ENCODE data around the gene PLEKHG2.

DNA sequence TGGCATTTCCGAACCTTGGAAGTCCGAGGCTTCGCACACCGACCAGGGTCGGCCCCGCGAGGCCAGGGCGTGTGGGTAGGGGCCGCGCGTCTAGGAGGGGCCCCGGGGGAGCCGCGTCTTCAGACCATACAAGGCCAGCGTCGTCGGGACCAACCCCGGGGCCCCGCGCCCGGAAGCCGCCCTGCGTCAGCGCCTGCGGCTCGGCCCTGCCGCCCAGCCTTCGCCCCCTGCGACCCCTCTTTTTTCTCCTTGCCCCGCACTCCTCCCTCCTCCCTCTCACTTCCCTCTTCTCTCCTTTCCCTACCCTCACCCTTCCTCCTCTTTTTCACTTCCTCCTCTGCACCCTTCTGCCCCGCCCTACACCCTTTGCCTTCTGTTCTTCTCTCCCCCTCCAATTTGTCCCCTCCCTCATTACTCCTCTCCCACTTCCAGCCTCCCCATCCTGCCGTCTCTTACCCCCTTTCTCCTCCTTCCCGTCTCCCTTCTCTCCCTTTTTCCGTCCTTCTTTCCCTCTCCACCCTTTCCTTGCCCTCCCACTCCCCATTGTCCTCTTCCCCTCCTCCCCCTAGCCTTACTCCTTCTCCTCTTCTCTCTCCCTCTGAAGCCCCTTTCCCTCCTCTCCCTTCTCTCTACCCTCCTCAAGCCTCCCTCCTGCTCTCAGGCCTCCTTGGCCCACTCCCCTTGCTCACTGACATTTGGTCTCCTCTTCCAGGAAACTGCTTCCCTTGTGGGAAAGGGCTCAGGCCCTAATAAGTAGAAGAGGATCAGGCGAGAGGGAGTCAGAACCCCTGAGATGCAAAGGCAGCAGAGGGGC, 2.2 kb upstream of the PLEKHG2 start:
- TF ChIP-seq EP300 (IDR thresholded peaks at IDR 0.05; ENCODE audit: borderline replicate concordance) (no peak), TAF1 (IDR thresholded peaks at IDR 0.05; ENCODE audit: low read depth) (no peak), TEAD4 (IDR thresholded peaks at IDR 0.05) (no peak), YY1 (IDR thresholded peaks at IDR 0.05; ENCODE audit: low read depth) (no peak), TCF12 (IDR thresholded peaks at IDR 0.05; ENCODE audit: low read depth) (no peak), RAD21 (IDR thresholded peaks at IDR 0.05; ENCODE audit: low read depth) (no peak)
- TF ChIP-seq, protein P1, sequence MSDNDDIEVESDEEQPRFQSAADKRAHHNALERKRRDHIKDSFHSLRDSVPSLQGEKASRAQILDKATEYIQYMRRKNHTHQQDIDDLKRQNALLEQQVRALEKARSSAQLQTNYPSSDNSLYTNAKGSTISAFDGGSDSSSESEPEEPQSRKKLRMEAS (IDR thresholded peaks at IDR 0.05), result no peak
